Adrenal gland (tissue), 5 donors: ENCODE measurements around the gene IL12RB2.

ENCODE experiments used
- POLR2A ChIP-seq, 2 donors: fragments of 450-650 bp; IDR thresholded peaks; one replicate each; pipeline ENCODE4 v1.6.1; 2017; ENCODE audit warnings: antibody characterized with exemption in 2 of 2, mild to moderate bottlenecking in 2 of 2, moderate library complexity in 1 of 2
- TF ChIP-seq, protein P1 (sequence below), 6 experiments: fragments of 450-650 bp in 4 of 6; fragments of 200-600 bp in 2 of 6; sonication (generic) in 1 of 6; IDR thresholded peaks; 1 replicate in 5 of 6; 2 replicates in 1 of 6; pipeline versions ENCODE4 v1.5.1 to v1.8.0; 2016 to 2021; ENCODE audit warnings: antibody characterized with exemption in 6 of 6, mild to moderate bottlenecking in 2 of 6, moderate library complexity in 1 of 6
- donor health status: DM: no; HTN: no; CAD: no.

DNA sequence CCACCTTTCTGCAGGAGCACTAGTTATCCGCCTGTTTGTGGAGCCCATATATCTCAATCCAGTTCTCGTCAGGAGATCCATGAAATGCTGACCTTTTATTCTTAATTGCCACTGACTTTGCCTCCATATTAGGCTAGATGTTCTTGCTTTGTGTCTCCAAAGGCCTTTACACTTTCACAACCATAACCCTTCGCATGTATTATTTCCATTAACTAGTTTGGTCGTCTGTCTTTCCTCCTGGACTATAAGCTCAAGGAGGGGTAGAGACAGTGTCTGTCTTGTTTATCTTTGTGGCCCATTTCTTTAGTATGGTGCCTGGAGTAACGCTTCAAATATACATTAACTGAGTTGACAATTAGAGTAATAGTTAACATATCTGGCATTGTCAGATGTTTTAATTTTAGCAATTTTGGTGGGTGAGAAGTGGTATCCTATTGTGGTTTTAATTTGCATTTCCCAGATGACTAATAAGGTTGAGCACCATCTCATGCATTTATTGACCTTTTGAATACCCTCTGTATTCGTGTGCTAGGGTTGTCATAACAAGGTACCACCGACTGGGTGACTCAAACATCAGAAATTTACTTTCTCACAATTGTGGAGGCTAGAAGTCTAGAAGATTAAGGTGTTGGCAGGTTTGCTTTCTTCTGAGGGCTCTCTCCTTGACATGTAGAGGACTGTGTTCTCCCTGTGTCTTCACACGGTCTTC lies 21.7 kb upstream of the IL12RB2 start:
- no peak for TF ChIP-seq POLR2A (IDR thresholded peaks at IDR 0.05)
- TF ChIP-seq, protein P1, sequence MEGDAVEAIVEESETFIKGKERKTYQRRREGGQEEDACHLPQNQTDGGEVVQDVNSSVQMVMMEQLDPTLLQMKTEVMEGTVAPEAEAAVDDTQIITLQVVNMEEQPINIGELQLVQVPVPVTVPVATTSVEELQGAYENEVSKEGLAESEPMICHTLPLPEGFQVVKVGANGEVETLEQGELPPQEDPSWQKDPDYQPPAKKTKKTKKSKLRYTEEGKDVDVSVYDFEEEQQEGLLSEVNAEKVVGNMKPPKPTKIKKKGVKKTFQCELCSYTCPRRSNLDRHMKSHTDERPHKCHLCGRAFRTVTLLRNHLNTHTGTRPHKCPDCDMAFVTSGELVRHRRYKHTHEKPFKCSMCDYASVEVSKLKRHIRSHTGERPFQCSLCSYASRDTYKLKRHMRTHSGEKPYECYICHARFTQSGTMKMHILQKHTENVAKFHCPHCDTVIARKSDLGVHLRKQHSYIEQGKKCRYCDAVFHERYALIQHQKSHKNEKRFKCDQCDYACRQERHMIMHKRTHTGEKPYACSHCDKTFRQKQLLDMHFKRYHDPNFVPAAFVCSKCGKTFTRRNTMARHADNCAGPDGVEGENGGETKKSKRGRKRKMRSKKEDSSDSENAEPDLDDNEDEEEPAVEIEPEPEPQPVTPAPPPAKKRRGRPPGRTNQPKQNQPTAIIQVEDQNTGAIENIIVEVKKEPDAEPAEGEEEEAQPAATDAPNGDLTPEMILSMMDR (IDR thresholded peaks at IDR 0.05) = no peak
